Limb (tissue), 2 donors: ENCODE results near the gene ZNF668.
"Not testable (repeated sequence)": the region's sequence is repeated elsewhere in the genome, so short reads cannot be mapped to it uniquely, and the experiment has no call there.

Source experiments
- DNase-seq, 2 donors: peaks; one replicate each; pipeline ENCODE4 v3.0.0-alpha.2; 2016; ENCODE audit errors: extremely low spot score in 2 of 2

Gene ZNF668

GRCh38 chr16:31061126-31061812 is 12.8 kb downstream of the ZNF668 start:
- DNase-seq = no peak

GRCh38 chr16:31055613-31056012 is 18.4 kb downstream of the ZNF668 start:
- no peak for DNase-seq

GRCh38 chr16:31052114-31052513 is 21.9 kb downstream of the ZNF668 start:
- no peak for DNase-seq

GRCh38 chr16:31050280-31051030 is 23.6 kb downstream of the ZNF668 start:
- DNase-seq = peak in 1 of 2 donors; percentile 24

DNA sequence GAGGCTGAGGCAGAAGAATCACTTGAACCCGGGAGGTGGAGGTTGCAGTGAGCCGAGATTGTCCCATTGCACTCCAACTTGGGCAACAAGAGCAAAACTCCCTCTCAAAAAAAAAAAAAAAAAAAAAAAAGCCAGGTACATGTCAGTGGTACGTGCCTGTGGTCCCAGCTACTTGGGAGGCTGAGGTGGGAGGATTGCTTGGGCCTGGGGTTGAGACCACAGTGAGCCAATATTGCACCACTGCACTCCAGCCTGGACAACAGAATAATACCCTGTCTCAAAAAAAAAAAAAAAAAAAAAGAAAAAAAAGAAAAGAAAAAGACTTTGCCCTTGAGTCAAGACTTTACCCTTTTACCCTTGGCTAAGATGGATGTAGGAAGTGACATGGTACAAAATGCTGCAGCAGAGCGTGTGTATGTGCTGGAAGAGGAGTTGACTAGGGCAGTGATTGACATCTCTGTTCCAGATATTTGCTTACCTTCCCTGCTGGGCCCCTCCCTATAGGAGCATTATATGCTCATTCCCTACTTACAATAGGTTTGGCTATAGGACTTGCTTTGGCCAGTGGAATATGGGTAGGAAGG is 30.1 kb downstream of the ZNF668 start:
- DNase-seq = no peak

DNA sequence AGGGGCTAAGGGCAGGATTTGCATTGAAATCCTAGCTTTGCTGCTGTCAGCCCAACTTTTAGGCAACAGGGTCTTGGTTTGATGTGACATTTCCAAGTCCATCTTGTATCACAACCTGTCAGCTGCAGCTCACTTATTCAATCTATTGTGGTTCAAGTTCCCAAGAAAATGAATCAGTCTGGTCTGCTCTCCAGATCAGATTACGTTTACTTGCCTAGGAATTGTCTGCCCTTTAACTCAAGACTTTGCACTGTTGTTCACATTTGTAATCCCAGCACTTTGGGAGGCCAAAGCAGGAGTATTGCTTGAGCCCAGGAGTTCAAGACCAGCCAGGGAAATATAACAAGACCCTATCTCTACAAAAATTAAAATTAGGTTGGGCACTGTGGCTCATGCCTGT is 30.7 kb downstream of the ZNF668 start:
- DNase-seq = no peak

DNA sequence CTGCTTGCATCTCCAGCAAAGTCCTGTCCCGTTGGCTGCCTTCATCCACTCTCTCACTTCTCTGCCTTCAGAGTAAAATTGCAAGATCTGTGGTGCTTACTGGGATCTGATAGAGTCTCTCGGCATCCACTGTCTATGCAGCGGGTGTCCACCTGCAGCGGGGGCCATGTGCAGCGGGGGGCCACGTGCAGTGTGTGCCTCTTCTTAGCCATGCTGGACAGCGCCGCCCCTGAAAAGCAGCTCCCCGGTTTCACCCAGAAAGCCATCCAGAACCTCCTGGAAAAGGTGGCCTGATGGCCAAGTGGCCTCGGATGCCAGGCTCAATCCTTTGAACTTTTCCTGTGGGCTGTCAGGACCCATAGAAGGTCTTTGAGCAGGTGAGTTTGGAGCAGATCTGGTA is 31.2 kb downstream of the ZNF668 start:
- DNase-seq = no peak

DNA sequence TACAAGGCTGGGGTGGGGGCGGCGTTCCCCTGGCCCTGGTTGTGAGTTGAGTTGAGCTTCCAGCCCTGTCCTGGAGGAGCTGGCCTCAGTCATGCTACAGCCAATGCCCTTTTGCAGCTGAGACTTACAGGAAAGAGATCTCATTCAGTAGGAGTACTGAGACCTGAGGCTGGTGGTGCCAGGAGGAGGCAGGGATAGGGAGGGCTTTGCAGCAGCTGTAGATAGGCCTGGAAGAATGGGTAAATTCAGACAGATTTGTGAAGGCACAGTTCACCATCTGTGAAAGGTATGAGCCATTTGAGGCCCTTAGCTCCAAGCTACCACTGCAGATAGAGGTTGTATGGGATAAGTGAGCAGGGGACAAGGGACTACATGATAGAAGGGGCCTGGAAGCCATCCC is 35.0 kb downstream of the ZNF668 start:
- no peak for DNase-seq

GRCh38 chr16:31036691-31037090 is 37.3 kb downstream of the ZNF668 start:
- DNase-seq = no peak

DNA sequence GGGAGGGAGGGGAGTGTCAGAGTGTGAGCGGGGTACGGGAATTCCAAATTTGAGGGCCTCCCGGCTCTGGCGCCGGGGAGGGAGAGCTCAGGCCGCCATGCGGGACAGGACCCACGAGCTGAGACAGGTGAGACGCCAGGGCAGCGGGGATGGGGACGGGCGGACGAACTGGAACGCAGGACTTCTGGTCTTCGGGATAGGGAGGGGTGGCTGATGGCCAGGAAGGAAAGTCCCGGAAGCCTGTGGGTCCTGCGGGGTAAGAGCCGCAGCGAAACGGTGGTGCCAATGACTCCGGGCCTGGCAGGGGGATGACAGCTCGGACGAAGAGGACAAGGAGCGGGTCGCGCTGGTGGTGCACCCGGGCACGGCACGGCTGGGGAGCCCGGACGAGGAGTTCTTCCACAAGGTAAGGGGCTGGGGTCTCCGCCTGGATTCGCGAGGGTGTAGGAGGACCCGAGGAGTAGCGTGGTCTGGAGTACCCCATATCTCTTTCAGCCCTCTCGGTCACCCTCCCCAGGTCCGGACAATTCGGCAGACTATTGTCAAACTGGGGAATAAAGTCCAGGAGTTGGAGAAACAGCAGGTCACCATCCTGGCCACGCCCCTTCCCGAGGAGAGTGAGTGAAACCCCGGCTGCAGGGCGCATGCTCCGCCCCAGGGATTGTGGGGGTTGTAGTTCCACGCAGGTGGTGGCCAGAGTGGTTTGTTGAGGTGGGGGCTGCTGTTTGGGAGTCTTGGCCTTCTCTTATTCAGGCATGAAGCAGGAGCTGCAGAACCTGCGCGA is 40.1 kb downstream of the ZNF668 start:
- DNase-seq = peak; percentile 88 to 90

DNA sequence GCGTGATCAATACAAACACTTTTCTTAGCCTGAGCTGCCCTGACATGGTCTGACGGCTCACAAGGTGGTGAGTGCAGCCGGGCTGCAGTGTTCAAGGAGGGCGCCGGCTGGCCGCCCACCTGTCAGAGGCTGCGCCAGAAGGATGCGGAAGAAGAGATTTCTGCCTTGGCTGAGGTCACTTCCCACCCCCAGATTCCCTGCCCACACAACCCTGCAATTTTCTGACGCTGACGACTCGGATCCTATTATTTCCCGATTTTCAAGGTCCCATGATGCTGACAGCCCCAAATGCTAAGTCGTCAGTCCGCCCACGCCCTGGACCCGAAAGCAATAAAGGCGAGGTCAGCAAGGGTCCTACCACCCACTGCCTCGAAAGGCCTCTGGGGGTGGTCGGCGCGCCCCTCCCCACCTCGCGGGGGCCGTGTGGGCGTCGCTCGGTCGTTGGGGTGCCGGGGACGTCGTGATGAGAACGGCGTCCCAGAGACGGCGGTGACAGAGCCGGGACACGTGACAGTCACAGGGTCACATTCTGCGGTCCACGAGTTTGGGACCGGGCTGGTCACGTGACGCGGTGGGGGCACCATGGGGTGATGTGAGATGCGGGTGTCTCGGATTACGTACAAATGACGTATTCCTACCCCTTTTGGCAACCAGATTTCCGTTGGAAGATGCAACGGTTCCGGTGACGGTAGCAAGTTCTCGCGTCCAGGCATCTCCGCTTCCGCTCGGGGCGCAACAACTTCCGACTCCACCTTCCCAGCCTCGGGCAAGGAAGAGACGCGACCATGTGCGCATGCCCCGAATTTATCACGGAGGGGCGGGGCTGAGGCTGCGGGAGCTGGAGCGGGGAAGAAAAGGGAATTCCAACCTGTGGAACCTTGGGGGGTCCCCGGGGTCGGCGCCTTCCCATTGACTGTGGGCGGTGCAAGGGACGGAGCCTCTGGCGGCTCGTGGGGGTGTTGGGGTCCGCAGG is 41.0 kb downstream of the ZNF668 start, which contains the start of gene STX4:
Gene STX4, plus strand, starts transcription at position 823 of the 973 bp plus-strand sequence. CDS start 248 bp downstream, outside the sequence.
- peak; percentile 97 to 98 for DNase-seq

DNA sequence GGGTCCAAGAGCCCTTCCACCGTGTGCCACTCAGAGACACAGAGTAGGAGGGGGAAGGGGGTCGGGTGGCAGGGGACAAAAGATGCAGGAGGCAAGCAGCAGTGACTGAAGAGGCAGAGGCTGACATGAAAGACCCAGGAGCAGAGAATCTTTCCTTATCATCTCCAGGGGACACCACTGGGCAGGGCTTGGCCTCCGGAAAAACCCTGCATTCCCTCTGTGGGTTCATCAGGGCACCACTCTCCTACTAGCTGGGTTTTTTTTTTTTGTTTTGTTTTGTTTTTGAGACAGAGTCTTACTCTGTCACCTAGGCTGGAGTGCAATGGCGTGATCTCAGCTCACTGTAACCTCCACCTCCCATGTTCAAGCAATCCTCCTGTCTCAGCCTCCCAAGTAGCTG is 42.8 kb downstream of the ZNF668 start:
- DNase-seq = no peak

DNA sequence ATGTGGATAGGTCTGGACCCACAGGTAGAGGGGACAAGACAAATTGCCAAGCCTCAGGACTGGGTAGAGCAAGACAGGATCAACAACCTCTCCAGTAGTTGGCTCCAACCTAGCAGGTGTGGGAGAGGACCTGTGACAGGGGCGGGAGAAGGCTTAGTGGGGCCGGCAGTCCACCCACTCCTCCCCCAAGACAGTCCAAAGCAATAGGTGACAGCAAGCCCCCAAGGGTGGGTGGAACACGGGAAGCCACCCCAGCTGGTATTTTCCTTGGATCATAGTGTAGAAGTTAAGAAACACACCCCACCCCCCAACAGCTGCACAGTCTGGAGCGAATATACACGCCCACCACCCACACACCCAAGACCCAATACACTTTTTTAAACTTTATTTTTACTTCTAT is 44.8 kb downstream of the ZNF668 start:
- DNase-seq = no peak

GRCh38 chr16:31025339-31025738 is 48.7 kb downstream of the ZNF668 start:
- no peak for DNase-seq

DNA sequence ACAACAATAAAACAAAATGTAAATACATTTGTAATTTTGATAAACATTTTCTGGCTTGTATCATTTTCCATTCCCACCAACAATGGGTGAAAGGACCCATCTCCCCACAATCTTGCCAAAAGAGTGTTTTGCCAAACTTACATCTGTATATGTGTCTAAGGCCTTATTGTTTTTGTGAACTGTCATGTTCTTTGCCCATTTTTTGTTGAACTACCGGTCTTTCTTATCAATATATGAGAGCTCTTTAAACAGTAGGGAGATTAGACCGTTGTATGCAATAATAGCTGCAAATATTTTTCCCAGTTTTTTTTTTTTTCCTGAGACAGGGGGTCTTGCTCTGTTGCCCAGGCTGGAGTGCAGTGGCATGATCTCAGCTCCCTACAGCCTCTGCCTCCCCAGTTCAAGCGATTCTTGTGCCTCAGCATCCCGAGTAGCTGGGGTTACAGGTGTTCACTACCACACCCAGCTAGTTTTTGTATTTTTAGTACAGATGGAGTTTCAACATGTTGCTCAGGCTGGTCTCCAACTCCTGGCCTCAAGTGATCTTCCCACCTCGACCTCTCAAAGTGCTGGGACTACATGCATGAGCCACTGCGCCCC is 50.3 kb downstream of the ZNF668 start:
- no peak for DNase-seq

DNA sequence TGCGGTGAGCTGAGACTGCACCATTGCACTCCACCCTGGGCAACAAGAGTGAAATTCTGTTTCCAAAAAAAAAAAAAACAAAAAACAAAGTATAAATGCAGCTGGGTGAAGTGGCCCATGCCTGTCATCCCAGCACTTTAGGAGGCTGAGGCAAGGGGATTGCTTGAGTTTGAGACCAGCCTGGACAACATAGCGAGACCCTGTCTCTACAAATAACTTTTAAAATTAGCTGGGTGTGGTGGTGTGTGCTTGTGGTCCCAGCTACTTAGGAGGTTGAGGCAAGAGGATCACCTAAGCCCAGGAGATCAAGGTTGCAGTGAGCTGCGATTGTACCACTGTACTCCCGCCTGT is 50.8 kb downstream of the ZNF668 start:
- no peak for DNase-seq

GRCh38 chr16:31022544-31023251 is 51.3 kb downstream of the ZNF668 start:
- no peak for DNase-seq

GRCh38 chr16:31020536-31020935 is 53.5 kb downstream of the ZNF668 start:
- no peak for DNase-seq

GRCh38 chr16:31017756-31018155 is 56.3 kb downstream of the ZNF668 start:
- not testable (repeated sequence) for DNase-seq

GRCh38 chr16:31016018-31016417 is 58.0 kb downstream of the ZNF668 start:
- DNase-seq = no peak
